Measurements from ENCODE around the gene STARD7.

DNA sequence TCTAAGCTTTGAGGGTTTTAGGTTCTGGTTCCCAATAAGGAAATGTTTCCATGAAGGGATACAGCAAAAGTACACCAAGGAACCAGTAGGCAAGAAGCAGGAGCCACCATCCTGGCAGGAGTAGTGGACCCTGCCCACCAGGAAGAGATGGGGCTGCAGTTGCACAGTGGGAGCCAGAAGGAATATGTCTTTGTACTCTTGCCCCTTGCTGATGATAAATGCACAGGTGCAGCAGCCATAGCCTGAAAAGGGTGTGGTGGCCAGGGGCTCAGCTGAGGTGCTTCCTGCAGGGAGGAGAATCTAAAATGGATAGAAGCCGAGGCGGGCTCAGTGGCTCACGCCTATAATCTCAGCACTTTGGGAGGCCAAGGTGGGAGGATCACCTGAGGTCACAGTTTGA, 29.6 kb upstream of the STARD7 start:
- TF ChIP-seq, protein P1, sequence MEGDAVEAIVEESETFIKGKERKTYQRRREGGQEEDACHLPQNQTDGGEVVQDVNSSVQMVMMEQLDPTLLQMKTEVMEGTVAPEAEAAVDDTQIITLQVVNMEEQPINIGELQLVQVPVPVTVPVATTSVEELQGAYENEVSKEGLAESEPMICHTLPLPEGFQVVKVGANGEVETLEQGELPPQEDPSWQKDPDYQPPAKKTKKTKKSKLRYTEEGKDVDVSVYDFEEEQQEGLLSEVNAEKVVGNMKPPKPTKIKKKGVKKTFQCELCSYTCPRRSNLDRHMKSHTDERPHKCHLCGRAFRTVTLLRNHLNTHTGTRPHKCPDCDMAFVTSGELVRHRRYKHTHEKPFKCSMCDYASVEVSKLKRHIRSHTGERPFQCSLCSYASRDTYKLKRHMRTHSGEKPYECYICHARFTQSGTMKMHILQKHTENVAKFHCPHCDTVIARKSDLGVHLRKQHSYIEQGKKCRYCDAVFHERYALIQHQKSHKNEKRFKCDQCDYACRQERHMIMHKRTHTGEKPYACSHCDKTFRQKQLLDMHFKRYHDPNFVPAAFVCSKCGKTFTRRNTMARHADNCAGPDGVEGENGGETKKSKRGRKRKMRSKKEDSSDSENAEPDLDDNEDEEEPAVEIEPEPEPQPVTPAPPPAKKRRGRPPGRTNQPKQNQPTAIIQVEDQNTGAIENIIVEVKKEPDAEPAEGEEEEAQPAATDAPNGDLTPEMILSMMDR (IDR thresholded peaks at IDR 0.05): no peak
- TF ChIP-seq POLR2A (IDR thresholded peaks at IDR 0.05): no peak

Data from Peyer's patch (tissue), 4 donors.